H1 (cell line): ENCODE measurements around the gene TMEM115. TPM values are rescaled to one million over a fixed set of nuclear protein-coding genes. Genes with fewer than 3 reads are reported as not detected.

Experiments
- CTCF ChIA-PET: fragments of 300-600 bp; sonication (Branson Sonifier 250); formaldehyde crosslinking; loops from one replicate; lab custom pipeline; 2021; ENCODE audit not compliant: partially characterized antibody; lab: Charles Lee
- POLR2A ChIA-PET: fragments of 300-600 bp; sonication (Branson Sonifier 250); formaldehyde crosslinking; loops from one replicate; lab custom pipeline; 2021; ENCODE audit warnings: inconsistent platforms; ENCODE audit not compliant: partially characterized antibody; lab: Charles Lee
- DNase-seq, 2 experiments: peaks; one replicate each; pipeline versions ENCODE4 v3.0.0 to v3.0.0-alpha.2; 2010 to 2022; ENCODE audit warnings: low spot score in 2 of 2, low read depth in 1 of 2, mixed read lengths in 1 of 2
- FAIRE-seq: peaks from 2 replicates; lab custom pipeline; 2011; peaks lifted over from hg19 to GRCh38; lab: Jason Lieb, UNC
- H2AFZ ChIP-seq: 2 replicates; pipeline ENCODE4 v1.8.1; 2012; ENCODE audit warnings: low read length, inconsistent platforms
- H2AK5ac ChIP-seq: 2 replicates; pipeline ENCODE4 v1.6.1; 2013; ENCODE audit warnings: low read depth, low read length
- H2BK120ac ChIP-seq: replicated peaks from 2 replicates; pipeline ENCODE3; 2013; ENCODE audit warnings: low read depth, low read length, inconsistent platforms
- H2BK12ac ChIP-seq: 2 replicates; pipeline ENCODE4 v1.6.1; 2013; ENCODE audit warnings: low read depth, low read length
- H2BK15ac ChIP-seq: 2 replicates; pipeline ENCODE4 v1.6.1; 2013; ENCODE audit warnings: low read length
- H2BK20ac ChIP-seq: 2 replicates; pipeline ENCODE4 v1.6.1; 2013; ENCODE audit warnings: low read length
- H2BK5ac ChIP-seq: 2 replicates; pipeline ENCODE4 v1.6.1; 2013; ENCODE audit warnings: low read depth, low read length
- H3K14ac ChIP-seq: 2 replicates; pipeline ENCODE4 v1.6.1; 2013; ENCODE audit warnings: inconsistent platforms; ENCODE audit not compliant: insufficient read length
- H3K18ac ChIP-seq: 2 replicates; pipeline ENCODE4 v1.6.1; 2013; ENCODE audit warnings: low read length; ENCODE audit errors: extremely low read depth
- H3K23ac ChIP-seq: 2 replicates; pipeline ENCODE4 v1.6.1; 2013; ENCODE audit warnings: inconsistent platforms; ENCODE audit not compliant: insufficient read length
- H3K23me2 ChIP-seq: 2 replicates; pipeline ENCODE4 v1.6.1; 2013; ENCODE audit warnings: low read depth, low read length
- H3K27ac ChIP-seq: 2 replicates; pipeline ENCODE4 v1.6.1; 2011; ENCODE audit warnings: low read depth, low read length, inconsistent platforms
- H3K27me3 ChIP-seq, 4 experiments: replicated peaks in 1 of 4; 1 replicate in 1 of 4; 2 replicates in 3 of 4; pipeline versions ENCODE4 v1.6.1 to v1.8.1; 2011 to 2013; ENCODE audit warnings: low read length in 3 of 4, mild to moderate bottlenecking in 3 of 4, inconsistent platforms in 2 of 4, mixed read lengths in 2 of 4, moderate library complexity in 1 of 4; ENCODE audit not compliant: control insufficient read depth in 3 of 4, insufficient read depth in 3 of 4; ENCODE audit errors: extremely low read depth in 1 of 4
- H3K36me3 ChIP-seq, 4 experiments: 2 replicates each; pipeline versions ENCODE4 v1.6.1 to v1.8.1; 2011 to 2013; ENCODE audit warnings: mild to moderate bottlenecking in 4 of 4, low read length in 3 of 4, moderate library complexity in 2 of 4, control low read depth in 1 of 4, inconsistent platforms in 1 of 4; ENCODE audit not compliant: insufficient read depth in 4 of 4, control insufficient read depth in 2 of 4
- H3K4ac ChIP-seq: replicated peaks from 2 replicates; pipeline ENCODE3; 2013; ENCODE audit warnings: low read length, low read depth, mixed read lengths, inconsistent platforms; ENCODE audit not compliant: insufficient read length
- H3K4me1 ChIP-seq, 4 experiments: replicated peaks in 1 of 4; 1 replicate in 1 of 4; 2 replicates in 3 of 4; pipeline versions ENCODE4 v1.6.1 to v1.8.1; 2011 to 2013; ENCODE audit warnings: low read length in 3 of 4, inconsistent platforms in 2 of 4, mixed read lengths in 1 of 4; ENCODE audit not compliant: insufficient read depth in 4 of 4, control insufficient read depth in 3 of 4
- H3K4me2 ChIP-seq, 2 experiments: 2 replicates each; pipeline versions ENCODE4 v1.6.1 to v1.8.1; 2011 to 2013; ENCODE audit warnings: low read depth in 2 of 2, low read length in 2 of 2, control low read depth in 1 of 2, inconsistent platforms in 1 of 2, mild to moderate bottlenecking in 1 of 2; ENCODE audit not compliant: insufficient read depth in 1 of 2
- H3K4me3 ChIP-seq, 4 experiments: fragments of 200-600, 300-600 bp in 1 of 4; sonication (generic), shearing (Covaris generic), sonication (Bioruptor Twin) in 1 of 4; 2 replicates each; pipeline versions ENCODE4 v1.5.1 to v1.8.1; 2011 to 2016; ENCODE audit warnings: low read length in 4 of 4, low read depth in 3 of 4, control low read depth in 2 of 4, inconsistent platforms in 2 of 4, mild to moderate bottlenecking in 2 of 4, mixed read lengths in 1 of 4, moderate library complexity in 1 of 4; ENCODE audit not compliant: insufficient read depth in 2 of 4; ENCODE audit errors: extremely low read depth in 1 of 4
- H3K56ac ChIP-seq: replicated peaks from 2 replicates; pipeline ENCODE3; 2013; ENCODE audit warnings: low read depth, mild to moderate bottlenecking, mixed read lengths, low read length, inconsistent platforms; ENCODE audit not compliant: insufficient read length
- H3K79me1 ChIP-seq: 2 replicates; pipeline ENCODE4 v1.6.1; 2013; ENCODE audit warnings: low read depth, low read length, control low read depth
- H3K79me2 ChIP-seq, 2 experiments: 2 replicates each; pipeline versions ENCODE4 v1.6.1 to v1.8.1; 2012 to 2013; ENCODE audit warnings: low read length in 2 of 2, mild to moderate bottlenecking in 2 of 2, inconsistent platforms in 1 of 2; ENCODE audit not compliant: insufficient read depth in 2 of 2, control insufficient read depth in 1 of 2
- H3K9ac ChIP-seq, 4 experiments: replicated peaks in 1 of 4; 1 replicate in 1 of 4; 2 replicates in 3 of 4; pipeline versions ENCODE4 v1.6.1 to v1.8.1; 2011 to 2013; ENCODE audit warnings: low read depth in 3 of 4, low read length in 3 of 4, control low read depth in 2 of 4, mild to moderate bottlenecking in 2 of 4, moderate library complexity in 2 of 4, inconsistent platforms in 1 of 4; ENCODE audit errors: extremely low read depth in 1 of 4
- H3K9me3 ChIP-seq, 2 experiments: 2 replicates each; pipeline versions ENCODE4 v1.6.1 to v1.8.1; 2012 to 2013; ENCODE audit warnings: mild to moderate bottlenecking in 2 of 2, moderate library complexity in 2 of 2, control low read depth in 1 of 2, inconsistent platforms in 1 of 2, low read depth in 1 of 2, low read length in 1 of 2, mixed read lengths in 1 of 2; ENCODE audit not compliant: insufficient read depth in 2 of 2
- H4K20me1 ChIP-seq, 2 experiments: replicated peaks in 1 of 2; 2 replicates each; pipeline versions ENCODE3 to v1.8.1; 2011 to 2013; ENCODE audit warnings: inconsistent platforms in 2 of 2, low read length in 2 of 2, mild to moderate bottlenecking in 1 of 2; ENCODE audit not compliant: insufficient read depth in 2 of 2, control insufficient read depth in 1 of 2
- H4K5ac ChIP-seq: 2 replicates; pipeline ENCODE4 v1.6.1; 2013; ENCODE audit warnings: low read length, low read depth, mixed read lengths, inconsistent platforms; ENCODE audit not compliant: insufficient read length
- H4K8ac ChIP-seq: 2 replicates; pipeline ENCODE4 v1.8.0; 2013; ENCODE audit warnings: mild to moderate bottlenecking, moderate library complexity, low read length, inconsistent platforms; ENCODE audit not compliant: insufficient read depth; ENCODE audit errors: extremely low read depth
- H4K91ac ChIP-seq: replicated peaks from 2 replicates; pipeline ENCODE3; 2013; ENCODE audit warnings: low read length, mixed read lengths, inconsistent platforms; ENCODE audit not compliant: insufficient read length
- E2F6 ChIP-seq: IDR thresholded peaks from 2 replicates; pipeline ENCODE4 v1.6.1; 2012; ENCODE audit warnings: inconsistent platforms
- EZH2 ChIP-seq: fragments of 200-600 bp; sonication (generic); IDR thresholded peaks from 2 replicates; pipeline ENCODE4 v1.7.1; 2012; ENCODE audit warnings: low read depth, mild to moderate bottlenecking, moderate library complexity, low read length, inconsistent platforms; ENCODE audit not compliant: severe bottlenecking
- GABPA ChIP-seq: IDR thresholded peaks from 2 replicates; pipeline ENCODE4 v1.6.1; 2011; ENCODE audit warnings: mild to moderate bottlenecking, low read length, moderate library complexity, borderline replicate concordance; ENCODE audit not compliant: insufficient read depth
- HDAC6 ChIP-seq: IDR thresholded peaks from one replicate; pipeline ENCODE4 v1.7.1; 2012; ENCODE audit warnings: low read depth, mild to moderate bottlenecking, inconsistent platforms, low read length, moderate library complexity
- PHF8 ChIP-seq: fragments of 200-600 bp; sonication (generic); conservative IDR thresholded peaks from 2 replicates; pipeline ENCODE4 v1.7.1; 2012; ENCODE audit warnings: low read depth, mild to moderate bottlenecking, inconsistent platforms, low read length, moderate library complexity
- RNF2 ChIP-seq: fragments of 200-900, 300-1000 bp; sonication (generic); IDR thresholded peaks from 2 replicates; pipeline ENCODE4 v1.7.1; 2016; ENCODE audit warnings: borderline replicate concordance, low read depth, mild to moderate bottlenecking, antibody characterized with exemption, low read length; ENCODE audit not compliant: poor library complexity, severe bottlenecking; ENCODE audit errors: missing control alignments
- RXRA ChIP-seq: IDR thresholded peaks from 2 replicates; pipeline ENCODE4 v1.6.1; 2011; ENCODE audit warnings: low read depth, mild to moderate bottlenecking, low read length, moderate library complexity; ENCODE audit not compliant: insufficient read depth
- WGBS, 2 experiments: shearing (Covaris generic) in 1 of 2; methylation state at CpG; one replicate each; pipeline versions ENCODE4 v1.1.6 to v1.1.7; 2013 to 2015; ENCODE audit warnings: low lambda C conversion rate in 2 of 2, mixed read lengths in 2 of 2, inconsistent platforms in 1 of 2, low coverage in 1 of 2, missing lambda C conversion rate in 1 of 2; ENCODE audit not compliant: insufficient replicate concordance in 2 of 2, insufficient coverage in 1 of 2, insufficient read length in 1 of 2; ENCODE audit errors: extremely low coverage in 1 of 2, missing lambda C conversion rate in 1 of 2; 5-methylcytosine and 5-hydroxymethylcytosine counted together
- polyA plus RNA-seq, 7 experiments: library from polyadenylated mRNA; depleted of rRNA in 3 of 7; stranded (reverse) in 5 of 7; unstranded in 2 of 7; fragments of >200 nt in 5 of 7; fragments of 200-250 nt in 2 of 7; gene quantifications; 1 replicate in 5 of 7; 2 replicates in 1 of 7; 4 replicates in 1 of 7; pipeline versions ENCODE4 v1.2.1 to v1.2.3, GENCODE V29; 2011 to 2013; ENCODE audit warnings: missing spikeins in 2 of 7, mixed read lengths in 2 of 7
- total RNA-seq: library from RNA; stranded (reverse); fragmentation: NEBNext Ultra II Directional; extraction: Animal tissue kit (Norgen Biotek cat#: 25700); gene quantifications from 2 replicates; pipeline ENCODE4 v1.2.1, GENCODE V29; 2021

Gene TMEM115
- total and polyA plus RNA-seq, 2 of the 8 experiments (the other 6 are each of a cell fraction or from before 2014, with no cell fraction given): 25.4 to 32.4 TPM

- peaks cover 4 to 12% (median 7%) of the 10 kb centered on the region in 4 experiments; a peak in 5 of 8 replicates for H3K36me3 ChIP-seq
- DNase-seq (no peak), FAIRE-seq (no peak)
- peaks cover 28% of the 10 kb centered on the region for H3K23me2 ChIP-seq
- H3K9ac ChIP-seq: no peak overlapping the region
- no peaks in the 10 kb centered on the region for H3K9me3 ChIP-seq
- H3K4me3 ChIP-seq: no peak overlapping the region
- H2AK5ac ChIP-seq: no peak overlapping the region
- no peak overlapping the region for H4K8ac ChIP-seq
- POLR2A ChIA-PET: interaction anchor here (1.5 to 12.6 kb wide), 4 partner anchors 8 to 32 kb away, joined by 5 to 149 read pairs (median 34); partner anchors contain the start of genes HYAL1, HYAL3, IFRD2 and NAA80
- no peak overlapping the region for H3K23ac ChIP-seq
- no peak overlapping the region for H3K56ac ChIP-seq
- H2BK120ac ChIP-seq: no peak overlapping the region
- no peak overlapping the region for H3K27ac ChIP-seq
- H2BK15ac ChIP-seq: no peak overlapping the region
- peaks cover 0 to 18% of the 10 kb centered on the region in 2 experiments; a peak in 2 of 4 replicates for H3K79me2 ChIP-seq
- H3K14ac ChIP-seq: no peak overlapping the region
- no peaks in the 10 kb centered on the region for H3K27me3 ChIP-seq
- 94% methylated on average over 2 of the region's 2 CpGs; no CpG with 5 or more reads in 1 of the 2 experiments for whole genome bisulfite sequencing, 2 experiments
- H3K4me1 ChIP-seq: peaks cover 0 to 33% (median 18%) of the 10 kb centered on the region in 4 experiments; a peak in 6 of 7 replicates
- no peak overlapping the region for H2BK5ac ChIP-seq
- H2BK20ac ChIP-seq: no peak overlapping the region
- H2BK12ac ChIP-seq: no peak overlapping the region
- peaks cover 12% of the 10 kb centered on the region for H3K79me1 ChIP-seq
- no peak overlapping the region for H3K4ac ChIP-seq
- no peak overlapping the region for H2AFZ ChIP-seq
- no peak overlapping the region for H4K91ac ChIP-seq
- no peak overlapping the region for H3K18ac ChIP-seq
- no peak overlapping the region for H4K5ac ChIP-seq
- CTCF ChIA-PET: interaction anchor here (0.7 to 7.5 kb wide), 13 partner anchors 11 to 130 kb away, joined by 3 to 75 read pairs (median 11); partner anchors contain the start of genes HYAL1, IFRD2 and LSMEM2
- peaks cover 1 to 8% of the 10 kb centered on the region in 2 experiments for H4K20me1 ChIP-seq
- no peak for TF ChIP-seq HDAC6
- no peak for TF ChIP-seq RXRA
- no peak for TF ChIP-seq PHF8
- TF ChIP-seq RNF2: no peak
- TF ChIP-seq E2F6: no peak
- no peak for TF ChIP-seq GABPA
- TF ChIP-seq EZH2: no peak
- no peak overlapping the region for H3K4me2 ChIP-seq
Measured at GRCh38 chr3:50325113-50325480, 34.2 kb downstream of the TMEM115 start.
